ENCODE results near the gene TLE7.

Gene TLE7

DNA sequence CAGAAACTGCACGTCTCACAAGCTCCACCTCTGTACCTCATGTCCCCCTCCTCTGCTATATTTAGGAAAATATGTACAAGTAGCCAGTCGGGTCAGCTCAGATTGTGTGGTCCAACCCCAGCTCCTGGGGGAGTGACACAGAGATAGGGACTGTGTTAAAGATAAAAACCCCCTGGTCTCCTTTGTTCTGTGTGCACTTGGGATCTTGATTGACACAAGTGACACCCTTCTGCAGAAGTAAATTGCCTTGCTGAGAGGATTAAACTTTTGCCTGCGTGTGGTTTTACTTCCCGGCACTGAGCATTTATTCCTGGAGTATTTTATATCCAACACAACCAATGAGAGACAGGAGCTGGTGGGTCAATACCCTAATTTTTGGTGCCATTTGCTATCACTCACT lies 37.5 kb downstream of the TLE7 start:
- no peak overlapping the region for H3K9ac ChIP-seq
- no peak overlapping the region for H2AFZ ChIP-seq
- no peaks in the 10 kb centered on the region for H3K36me3 ChIP-seq (ENCODE audit: control insufficient read depth, insufficient read depth, low read length)
- no peaks in the 10 kb centered on the region for H3K9me3 ChIP-seq (ENCODE audit: control insufficient read depth, low read length)
- H3K4me2 ChIP-seq (ENCODE audit: low read length), result no peak overlapping the region
- no peaks in the 10 kb centered on the region for H3K79me2 ChIP-seq
- no peak overlapping the region for H3K4me3 ChIP-seq (ENCODE audit: low read depth, low read length)
- no peaks in the 10 kb centered on the region for H3K27me3 ChIP-seq (ENCODE audit: control insufficient read depth, insufficient read depth, low read length)
- H3K27ac ChIP-seq, result no peak overlapping the region
- TF ChIP-seq, protein P1, sequence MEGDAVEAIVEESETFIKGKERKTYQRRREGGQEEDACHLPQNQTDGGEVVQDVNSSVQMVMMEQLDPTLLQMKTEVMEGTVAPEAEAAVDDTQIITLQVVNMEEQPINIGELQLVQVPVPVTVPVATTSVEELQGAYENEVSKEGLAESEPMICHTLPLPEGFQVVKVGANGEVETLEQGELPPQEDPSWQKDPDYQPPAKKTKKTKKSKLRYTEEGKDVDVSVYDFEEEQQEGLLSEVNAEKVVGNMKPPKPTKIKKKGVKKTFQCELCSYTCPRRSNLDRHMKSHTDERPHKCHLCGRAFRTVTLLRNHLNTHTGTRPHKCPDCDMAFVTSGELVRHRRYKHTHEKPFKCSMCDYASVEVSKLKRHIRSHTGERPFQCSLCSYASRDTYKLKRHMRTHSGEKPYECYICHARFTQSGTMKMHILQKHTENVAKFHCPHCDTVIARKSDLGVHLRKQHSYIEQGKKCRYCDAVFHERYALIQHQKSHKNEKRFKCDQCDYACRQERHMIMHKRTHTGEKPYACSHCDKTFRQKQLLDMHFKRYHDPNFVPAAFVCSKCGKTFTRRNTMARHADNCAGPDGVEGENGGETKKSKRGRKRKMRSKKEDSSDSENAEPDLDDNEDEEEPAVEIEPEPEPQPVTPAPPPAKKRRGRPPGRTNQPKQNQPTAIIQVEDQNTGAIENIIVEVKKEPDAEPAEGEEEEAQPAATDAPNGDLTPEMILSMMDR (IDR thresholded peaks at IDR 0.05), result no peak
- H3K4me1 ChIP-seq, result no peaks in the 10 kb centered on the region

DNA sequence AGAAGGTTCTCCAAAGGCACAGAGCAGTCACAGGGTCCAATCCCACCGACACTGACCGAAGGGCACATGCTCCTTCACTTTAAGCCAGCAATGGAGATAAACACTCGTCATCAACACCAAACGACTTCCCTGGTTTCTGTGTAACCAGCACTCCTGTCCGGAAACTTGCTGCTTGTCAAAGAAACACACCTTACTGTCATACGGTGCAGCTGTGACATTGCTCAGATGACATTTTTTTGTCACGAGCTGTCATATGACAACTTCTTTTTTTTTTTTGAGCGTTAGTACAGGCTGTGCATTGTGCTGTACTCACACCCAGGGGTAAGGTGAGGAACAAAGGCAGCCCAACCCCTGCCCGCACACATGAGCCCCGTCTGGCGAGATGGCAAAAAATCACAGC lies 39.2 kb downstream of the TLE7 start:
- Histone ChIP-seq H3K27ac (no peak overlapping the region), H3K9me3 (ENCODE audit: control insufficient read depth, low read length) (no peaks in the 10 kb centered on the region), H3K4me1 (no peaks in the 10 kb centered on the region), H3K9ac (no peak overlapping the region), H2AFZ (no peak overlapping the region), H3K36me3 (ENCODE audit: control insufficient read depth, insufficient read depth, low read length) (no peaks in the 10 kb centered on the region), H3K27me3 (ENCODE audit: control insufficient read depth, insufficient read depth, low read length) (no peaks in the 10 kb centered on the region), H3K4me2 (ENCODE audit: low read length) (no peak overlapping the region), H3K4me3 (ENCODE audit: low read depth, low read length) (no peak overlapping the region), H3K79me2 (no peaks in the 10 kb centered on the region)
- TF ChIP-seq, protein P1 (IDR thresholded peaks at IDR 0.05), result no peak

DNA sequence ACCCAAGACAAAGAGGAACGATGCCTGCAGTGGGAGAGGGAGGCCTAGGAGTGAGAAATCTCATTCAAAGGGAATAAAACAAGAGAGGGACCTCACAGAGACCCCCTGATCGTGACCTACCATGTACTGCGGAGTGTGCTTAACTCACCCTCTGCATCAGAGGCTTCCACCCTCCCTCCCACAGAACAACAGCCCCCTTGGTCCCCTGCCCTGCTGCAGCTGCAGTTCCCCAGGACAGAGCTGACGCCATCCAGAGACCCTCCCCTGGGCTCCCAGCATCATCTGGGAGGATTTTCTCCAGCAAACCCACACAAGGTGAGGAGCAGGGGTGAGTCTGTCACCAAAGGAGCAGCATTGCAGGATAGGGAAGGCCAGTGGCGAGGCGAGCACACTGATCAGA lies 39.8 kb downstream of the TLE7 start:
- H3K36me3 ChIP-seq (ENCODE audit: control insufficient read depth, insufficient read depth, low read length), result no peaks in the 10 kb centered on the region
- H3K9me3 ChIP-seq (ENCODE audit: control insufficient read depth, low read length), result no peaks in the 10 kb centered on the region
- TF ChIP-seq, protein P1 (IDR thresholded peaks at IDR 0.05), result no peak
- no peaks in the 10 kb centered on the region for H3K4me1 ChIP-seq
- no peak overlapping the region for H3K9ac ChIP-seq
- no peak overlapping the region for H3K4me3 ChIP-seq (ENCODE audit: low read depth, low read length)
- H3K4me2 ChIP-seq (ENCODE audit: low read length), result no peak overlapping the region
- H3K79me2 ChIP-seq, result no peaks in the 10 kb centered on the region
- no peak overlapping the region for H3K27ac ChIP-seq
- H2AFZ ChIP-seq, result no peak overlapping the region
- H3K27me3 ChIP-seq (ENCODE audit: control insufficient read depth, insufficient read depth, low read length), result no peaks in the 10 kb centered on the region

DNA sequence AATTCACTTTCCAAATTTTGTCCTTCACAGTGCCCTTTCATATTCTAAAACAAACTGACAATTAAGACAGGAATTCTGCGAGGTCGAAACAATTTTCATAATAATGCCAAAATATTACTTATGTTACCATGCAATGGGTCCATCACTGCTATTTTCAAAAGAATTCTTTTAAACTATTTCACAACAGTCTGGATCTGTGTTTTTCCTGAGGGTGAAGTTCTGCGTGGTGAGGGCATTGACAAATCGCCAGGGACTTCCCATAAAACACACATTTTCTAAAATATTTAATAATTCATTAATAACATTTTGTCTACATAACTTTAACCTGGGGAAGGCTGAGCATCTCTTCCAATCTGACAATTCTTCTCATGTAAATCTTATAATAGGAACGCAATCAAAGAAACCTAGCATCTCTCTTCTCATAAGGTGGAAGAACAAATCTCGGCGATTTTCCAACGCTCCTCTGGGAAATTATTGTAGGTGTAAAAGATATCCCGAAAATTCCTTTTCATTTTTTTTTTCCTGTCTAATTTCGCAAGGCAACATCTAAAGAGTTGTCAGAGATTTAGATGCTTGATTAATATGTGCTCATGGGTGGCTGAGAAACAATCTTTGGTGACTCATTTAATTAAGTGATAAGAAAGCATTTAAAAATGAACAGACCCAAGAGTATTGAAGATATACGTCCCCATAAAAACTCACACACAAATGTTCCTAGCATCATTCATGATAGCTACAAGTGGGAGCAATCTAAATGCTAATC lies 41.9 kb downstream of the TLE7 start:
- Histone ChIP-seq H3K9ac (no peak overlapping the region), H3K4me2 (ENCODE audit: low read length) (no peak overlapping the region), H3K4me3 (ENCODE audit: low read depth, low read length) (no peak overlapping the region), H3K79me2 (no peaks in the 10 kb centered on the region), H2AFZ (no peak overlapping the region), H3K4me1 (no peaks in the 10 kb centered on the region), H3K9me3 (ENCODE audit: control insufficient read depth, low read length) (no peaks in the 10 kb centered on the region), H3K36me3 (ENCODE audit: control insufficient read depth, insufficient read depth, low read length) (no peaks in the 10 kb centered on the region), H3K27me3 (ENCODE audit: control insufficient read depth, insufficient read depth, low read length) (no peaks in the 10 kb centered on the region), H3K27ac (no peak overlapping the region)
- TF ChIP-seq, protein P1 (IDR thresholded peaks at IDR 0.05), result no peak

DNA sequence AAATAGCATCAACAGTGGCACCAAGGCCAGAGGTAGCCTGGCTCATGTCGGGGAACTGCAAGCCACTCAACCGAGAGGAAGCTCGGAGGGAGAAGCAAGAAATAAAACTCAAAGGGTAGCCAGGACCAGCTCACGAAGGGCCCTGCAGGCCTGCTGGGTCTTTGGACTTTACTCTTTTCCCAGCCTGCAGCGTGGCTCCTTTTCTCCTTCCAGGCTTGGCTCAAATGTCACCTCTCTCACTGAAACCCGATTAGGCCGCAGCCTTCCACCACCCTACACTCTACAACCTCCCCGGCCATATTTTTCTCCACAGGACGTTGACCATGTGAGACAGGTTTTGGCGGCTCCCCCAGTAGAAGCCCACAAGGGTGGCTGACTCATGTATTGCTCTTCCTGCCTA lies 45.3 kb downstream of the TLE7 start:
- no peak overlapping the region for H3K4me2 ChIP-seq (ENCODE audit: low read length)
- H3K9me3 ChIP-seq (ENCODE audit: control insufficient read depth, low read length), result no peaks in the 10 kb centered on the region
- H3K79me2 ChIP-seq, result no peaks in the 10 kb centered on the region
- H2AFZ ChIP-seq, result no peak overlapping the region
- H3K36me3 ChIP-seq (ENCODE audit: control insufficient read depth, insufficient read depth, low read length), result no peaks in the 10 kb centered on the region
- H3K4me3 ChIP-seq (ENCODE audit: low read depth, low read length), result no peak overlapping the region
- H3K27me3 ChIP-seq (ENCODE audit: control insufficient read depth, insufficient read depth, low read length), result no peaks in the 10 kb centered on the region
- no peak overlapping the region for H3K27ac ChIP-seq
- TF ChIP-seq, protein P1 (IDR thresholded peaks at IDR 0.05), result no peak
- peaks cover 3% of the 10 kb centered on the region for H3K4me1 ChIP-seq
- no peak overlapping the region for H3K9ac ChIP-seq

All from parathyroid adenoma (tissue), 2 donors.